Kidney capillary endothelial cell (primary cell): Measurements from ENCODE around the gene NEK8.

Source experiments
- DNase-seq: peaks from one replicate; pipeline ENCODE4 v3.0.0-alpha.2; 2018; ENCODE audit warnings: low spot score

Gene NEK8

GRCh38 chr17:28728364-28729200, at the start of gene NEK8:
Gene NEK8 (plus strand): TSS chr17:28728788. CDS start chr17:28728814, 26 bp downstream.
- DNase-seq = peak; percentile 88

GRCh38 chr17:28682655-28683054, 45.9 kb upstream of the NEK8 start:
- DNase-seq = no peak

- DNase-seq = no peak
Measured at GRCh38 chr17:28684963-28685362, 43.6 kb upstream of the NEK8 start.

GRCh38 chr17:28685366-28685765, 43.2 kb upstream of the NEK8 start:
- DNase-seq = no peak

DNA sequence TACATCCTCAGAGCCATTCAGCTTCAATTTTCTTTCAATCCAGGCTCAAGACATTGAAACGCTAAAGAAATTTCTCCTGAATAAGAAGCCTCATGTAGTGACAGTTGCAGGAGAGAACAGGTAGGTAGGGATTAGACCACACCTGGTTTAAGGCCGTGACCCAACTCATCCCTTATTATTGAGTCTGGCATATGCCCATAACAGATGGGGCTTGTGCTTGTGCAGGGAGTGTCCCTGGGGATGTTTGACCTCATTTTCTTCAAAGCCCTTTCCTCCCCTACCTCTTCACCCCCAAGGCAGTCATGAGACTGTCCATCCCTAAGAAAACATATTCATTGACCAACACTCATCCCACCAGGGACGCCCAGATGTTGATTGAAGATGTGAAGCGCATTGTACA, 42.3 kb upstream of the NEK8 start:
- no peak for DNase-seq

DNA sequence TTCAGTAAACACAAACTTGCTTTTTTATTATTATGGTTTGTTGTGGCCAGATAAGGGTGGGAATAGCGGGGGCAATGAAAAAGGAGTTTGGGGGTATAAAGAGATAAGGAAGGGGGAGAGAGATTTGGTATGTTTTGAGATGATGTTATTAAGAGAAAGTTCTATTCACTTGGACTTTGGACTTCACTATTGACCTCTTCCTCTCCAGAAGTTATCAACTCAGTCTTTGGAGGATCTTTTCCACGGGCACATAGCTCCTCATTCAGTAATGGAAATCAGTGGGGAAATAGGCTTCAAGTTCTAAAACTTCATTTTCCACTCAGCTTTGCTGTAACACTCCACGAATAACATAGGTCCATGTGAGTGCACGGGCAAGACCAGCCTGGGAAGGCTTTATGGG, 40.1 kb upstream of the NEK8 start:
- DNase-seq = no peak

- DNase-seq = no peak
Measured at GRCh38 chr17:28689011-28689410, 39.6 kb upstream of the NEK8 start.

DNA sequence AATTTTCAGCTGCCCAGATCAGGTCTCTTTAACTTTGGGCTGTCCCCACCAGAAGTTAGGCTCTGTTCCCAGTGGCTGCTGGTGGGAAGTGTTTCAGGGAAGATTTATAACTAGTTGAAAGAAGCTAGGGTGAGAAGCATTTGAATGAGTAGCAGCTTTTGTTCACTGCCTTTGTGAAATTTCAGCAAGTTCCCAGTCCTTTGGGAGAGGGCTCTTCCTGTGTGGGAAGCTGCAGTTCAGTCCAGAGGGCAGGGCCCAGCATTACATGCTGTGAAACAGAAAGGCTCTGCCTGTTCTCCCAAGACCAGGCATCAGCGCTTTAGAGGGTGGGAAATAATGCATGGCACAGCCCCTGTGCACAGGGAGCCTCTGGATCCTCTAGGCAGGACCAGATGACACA, 34.7 kb upstream of the NEK8 start:
- no peak for DNase-seq

DNA sequence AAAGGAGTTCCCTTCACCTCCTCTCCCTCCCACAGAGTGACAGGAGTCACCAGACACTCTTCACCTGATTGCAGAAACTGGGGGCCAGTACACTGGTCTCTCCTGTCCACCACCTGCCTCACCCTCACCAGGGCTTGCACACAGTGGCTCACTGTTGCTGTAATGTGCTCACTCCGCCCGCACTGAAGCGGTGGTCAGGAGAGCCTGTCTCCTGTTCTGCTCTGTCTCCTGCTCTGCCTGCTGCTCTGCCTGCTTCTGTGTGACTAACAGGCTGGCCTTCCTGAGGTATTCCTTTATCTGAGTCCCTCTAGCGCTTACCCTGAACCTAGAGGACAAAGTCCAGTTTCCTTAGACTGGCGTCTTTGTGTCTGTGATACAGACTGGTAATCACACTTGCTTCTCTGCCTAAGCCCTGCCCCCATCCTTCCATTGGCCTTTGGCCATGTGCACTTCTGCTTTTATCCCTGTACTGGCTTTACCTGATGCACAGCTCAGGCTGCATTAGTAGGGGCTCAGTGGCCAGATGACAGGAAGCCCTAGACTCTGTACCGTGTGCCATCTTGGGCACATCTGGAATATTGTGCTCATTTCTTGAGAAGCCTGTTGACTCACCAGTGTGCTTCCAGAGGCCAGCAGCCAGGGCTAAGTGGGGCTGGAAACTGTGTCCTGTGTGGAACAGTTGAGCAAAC, 30.2 kb upstream of the NEK8 start:
- DNase-seq = no peak

GRCh38 chr17:28700278-28700677, 28.3 kb upstream of the NEK8 start:
- DNase-seq = no peak

- DNase-seq = no peak
Measured at GRCh38 chr17:28700830-28701492, 27.6 kb upstream of the NEK8 start.

DNA sequence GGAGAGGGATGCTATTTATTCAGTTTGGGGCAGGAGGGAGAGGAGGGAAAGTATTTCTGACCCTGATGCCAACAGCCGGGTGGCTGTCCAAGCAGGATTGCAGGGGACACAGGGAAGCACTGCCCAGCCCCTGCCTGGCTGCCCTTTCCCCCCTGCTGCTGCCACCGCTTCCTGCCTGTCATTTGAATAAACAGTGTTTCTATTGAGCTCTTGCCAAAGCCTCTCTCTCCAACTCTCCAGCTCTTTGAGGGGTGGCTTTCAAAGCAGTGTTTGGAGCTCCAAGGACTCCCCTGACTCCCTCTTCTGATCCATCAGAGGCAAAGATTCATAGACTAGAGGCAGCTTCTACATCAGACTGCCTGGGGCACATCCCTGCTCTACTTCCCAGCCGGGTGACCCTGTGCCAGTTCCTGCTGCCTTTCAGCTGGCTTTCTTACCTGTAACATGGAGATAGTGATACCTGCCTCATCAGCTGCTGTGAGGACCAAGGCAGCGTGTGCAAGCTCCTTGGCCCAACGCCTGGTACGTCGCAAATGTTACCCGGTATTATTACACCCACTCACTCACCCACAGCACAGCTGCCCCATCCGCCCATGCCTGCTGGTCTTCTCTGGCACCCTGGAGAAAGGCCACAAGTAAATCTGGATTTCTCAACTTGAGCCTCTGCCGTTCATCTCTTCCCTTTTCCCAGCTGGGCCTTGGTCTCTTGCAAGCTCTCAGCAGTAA, 26.4 kb upstream of the NEK8 start:
- no peak for DNase-seq

DNA sequence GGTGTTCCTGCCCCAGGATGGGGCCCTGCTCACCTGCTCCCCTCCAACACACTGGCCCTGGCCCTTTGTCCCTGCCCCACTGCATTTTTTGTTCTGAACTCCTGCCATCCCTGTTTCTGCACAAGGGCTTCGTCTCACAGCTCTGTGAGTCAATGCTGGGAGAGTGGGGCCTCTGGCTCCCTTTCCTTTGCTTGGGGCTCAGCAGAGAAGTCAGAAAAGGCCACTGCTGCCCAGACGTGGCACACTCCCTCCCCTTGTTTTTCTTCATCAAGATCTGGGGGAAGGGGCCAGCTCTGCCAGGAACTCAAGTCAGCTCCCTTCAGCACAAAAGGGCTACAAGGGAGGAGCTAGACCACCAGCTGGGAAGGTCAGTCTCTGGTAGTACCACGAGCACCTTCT, 25.8 kb upstream of the NEK8 start:
- DNase-seq = no peak

GRCh38 chr17:28703552-28704218, 24.9 kb upstream of the NEK8 start:
- DNase-seq = no peak

GRCh38 chr17:28704219-28704858, 24.2 kb upstream of the NEK8 start:
- no peak for DNase-seq

- no peak for DNase-seq
Measured at GRCh38 chr17:28705074-28705659, 23.4 kb upstream of the NEK8 start.

DNA sequence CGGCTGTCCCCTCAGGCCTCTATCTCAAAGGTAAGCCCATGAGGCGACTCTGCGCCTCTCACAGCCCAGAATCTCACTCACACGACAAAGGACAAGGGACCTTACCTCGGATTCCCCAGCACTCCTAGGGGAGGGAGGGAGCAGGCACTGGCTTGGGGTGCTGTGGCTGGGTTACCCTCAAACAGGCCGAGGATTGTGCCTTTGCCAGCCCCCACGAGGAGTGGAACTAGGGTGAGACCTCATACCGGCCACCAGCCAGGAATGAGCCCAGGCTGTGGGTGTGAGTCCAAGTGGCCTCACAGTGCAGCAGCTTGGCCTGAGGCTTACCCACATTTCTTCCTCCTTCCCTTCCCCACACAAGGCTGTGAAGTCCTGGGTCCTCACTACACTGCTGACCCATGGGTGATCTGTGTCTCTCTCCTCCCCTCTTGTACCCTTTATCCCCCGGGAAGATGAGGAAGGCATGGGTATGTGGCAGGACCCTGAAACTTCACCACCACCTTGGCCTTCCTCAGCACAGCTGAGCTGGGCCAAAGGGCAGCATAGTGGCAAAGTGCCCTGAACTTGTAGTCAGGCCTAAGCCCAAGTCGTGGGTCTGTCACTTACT, 22.8 kb upstream of the NEK8 start:
- no peak for DNase-seq

DNA sequence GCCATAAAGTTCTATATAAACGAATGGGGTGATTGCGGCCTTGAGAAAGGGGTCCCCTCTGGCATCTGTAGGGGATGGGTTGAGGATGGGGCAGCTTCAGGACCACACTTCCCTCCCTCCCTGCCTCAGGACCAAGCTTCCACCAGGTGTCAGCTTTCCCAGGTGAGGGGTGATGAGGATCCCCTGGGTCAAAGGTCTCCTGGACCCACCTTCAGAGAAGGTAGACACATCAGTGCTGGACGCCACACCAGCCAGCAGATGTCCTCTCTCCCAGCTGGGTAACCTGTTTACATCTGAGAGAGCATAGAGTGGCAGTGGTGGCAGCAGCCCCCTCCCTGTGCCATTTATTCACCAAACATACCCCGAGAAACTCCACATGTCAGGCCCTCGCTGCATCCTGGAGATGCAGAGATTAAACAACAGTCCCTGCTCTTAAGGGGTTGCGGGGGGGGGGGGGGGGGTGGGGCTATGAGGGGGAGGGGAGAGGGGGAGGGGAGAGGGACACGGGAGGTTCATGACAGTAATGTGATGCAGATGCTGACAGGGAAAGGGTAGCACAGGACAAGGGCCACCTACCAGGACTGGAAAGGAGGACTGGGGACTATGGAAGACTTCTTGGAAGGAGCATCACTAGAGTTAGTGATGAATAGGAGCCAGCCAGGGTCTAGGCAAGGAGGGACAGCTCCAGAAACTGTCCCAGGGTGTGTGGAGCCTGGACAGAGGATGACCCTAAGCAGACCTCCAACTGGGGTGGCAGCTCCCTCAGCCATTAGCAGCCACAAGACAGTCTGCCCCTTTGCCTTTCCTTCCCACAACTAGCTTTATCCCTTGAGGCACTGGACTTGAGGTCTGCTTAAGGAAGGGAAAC, 21.9 kb upstream of the NEK8 start:
- no peak for DNase-seq

GRCh38 chr17:28707339-28707720, 21.3 kb upstream of the NEK8 start:
- no peak for DNase-seq
